WTC11 (cell line): ENCODE data around the gene CAPN15. TPM values are rescaled to one million over a fixed set of nuclear protein-coding genes. Genes with fewer than 3 reads are reported as not detected.

Experiments
- ATAC-seq: fragments of 200-7000 bp; cut with Tn5 transposase; 2 replicates; pipeline ENCODE4 v1.10.0; 2021; ENCODE audit warnings: mild to moderate bottlenecking, moderate library complexity
- CTCF ChIA-PET: fragments of 300-600 bp; sonication (Branson Sonifier 250); formaldehyde crosslinking; loops from one replicate; lab custom pipeline; 2021; ENCODE audit warnings: antibody characterized with exemption; lab: Charles Lee
- POLR2A ChIA-PET: fragments of 350-600 bp; sonication (Branson Sonifier 250); formaldehyde crosslinking; loops from one replicate; lab custom pipeline; 2021; ENCODE audit warnings: antibody characterized with exemption; lab: Charles Lee
- DNase-seq: peaks from one replicate; pipeline ENCODE4 v3.0.0; 2021; ENCODE audit warnings: low spot score
- H3K27ac Mint-ChIP-seq: 2 replicates; pipeline ENCODE4 v1.8.0; 2021; ENCODE audit warnings: mixed read lengths
- H3K27me3 Mint-ChIP-seq: 2 replicates; pipeline ENCODE4 v1.8.0; 2021; ENCODE audit warnings: low read depth, mild to moderate bottlenecking, moderate library complexity, mixed read lengths
- H3K36me3 Mint-ChIP-seq: 2 replicates; pipeline ENCODE4 v1.8.0; 2021; ENCODE audit warnings: mixed read lengths
- H3K4me1 Mint-ChIP-seq: 2 replicates; pipeline ENCODE4 v1.8.0; 2022; ENCODE audit warnings: mixed read lengths
- H3K4me3 Mint-ChIP-seq: 2 replicates; pipeline ENCODE4 v1.8.0; 2021; ENCODE audit warnings: mild to moderate bottlenecking, moderate library complexity, mixed read lengths
- H3K9me3 Mint-ChIP-seq: 2 replicates; pipeline ENCODE4 v1.8.0; 2021; ENCODE audit warnings: mixed read lengths
- ATF2 ChIP-seq: sonication (generic); formaldehyde crosslinking; IDR thresholded peaks from 2 replicates; pipeline ENCODE4 v1.8.1; 2022; ENCODE audit warnings: low read depth, missing genetic modification reagents, borderline replicate concordance
- FOXP4 ChIP-seq: sonication (generic); formaldehyde crosslinking; IDR thresholded peaks from 2 replicates; pipeline ENCODE4 v1.8.0; 2022; ENCODE audit warnings: mild to moderate bottlenecking, missing genetic modification reagents
- IRF2 ChIP-seq: sonication (generic); formaldehyde crosslinking; IDR thresholded peaks from 2 replicates; pipeline ENCODE4 v1.8.0; 2022; ENCODE audit warnings: low read depth, missing genetic modification reagents, borderline replicate concordance
- MXD4 ChIP-seq: fragments of 250-450 bp; sonication (Bioruptor Pico); IDR thresholded peaks from 2 replicates; pipeline ENCODE4 v1.8.0; 2021; ENCODE audit warnings: mild to moderate bottlenecking, moderate library complexity, borderline replicate concordance
- NFATC4 ChIP-seq: fragments of 250-450 bp; sonication (Bioruptor Pico); IDR thresholded peaks from 2 replicates; pipeline ENCODE4 v1.9.0; 2021; ENCODE audit warnings: mild to moderate bottlenecking
- OVOL2 ChIP-seq: fragments of 250-450 bp; sonication (Bioruptor Pico); IDR thresholded peaks from 2 replicates; pipeline ENCODE4 v1.9.0; 2021; ENCODE audit warnings: mild to moderate bottlenecking, borderline replicate concordance
- SP1 ChIP-seq: sonication (generic); formaldehyde crosslinking; conservative IDR thresholded peaks from 2 replicates; pipeline ENCODE4 v1.8.1; 2022; ENCODE audit warnings: missing genetic modification reagents
- STAT6 ChIP-seq: sonication (generic); formaldehyde crosslinking; conservative IDR thresholded peaks from 2 replicates; pipeline ENCODE4 v1.8.1; 2023; ENCODE audit warnings: mild to moderate bottlenecking, low read depth, missing genetic modification reagents, moderate library complexity
- TEAD1 ChIP-seq: sonication (generic); formaldehyde crosslinking; IDR thresholded peaks from 2 replicates; pipeline ENCODE4 v1.8.0; 2022; ENCODE audit warnings: mild to moderate bottlenecking, missing genetic modification reagents
- TP53 ChIP-seq: sonication (generic); formaldehyde crosslinking; IDR thresholded peaks from 2 replicates; pipeline ENCODE4 v1.8.1; 2023; ENCODE audit warnings: mild to moderate bottlenecking, missing genetic modification reagents
- USF1 ChIP-seq: sonication (generic); formaldehyde crosslinking; IDR thresholded peaks from 2 replicates; pipeline ENCODE4 v1.8.0; 2022; ENCODE audit warnings: mild to moderate bottlenecking, missing genetic modification reagents
- ZBTB21 ChIP-seq: sonication (generic); formaldehyde crosslinking; IDR thresholded peaks from 2 replicates; pipeline ENCODE4 v1.8.1; 2023; ENCODE audit warnings: mild to moderate bottlenecking, missing genetic modification reagents, borderline replicate concordance
- ZNF416 ChIP-seq: fragments of 250-450 bp; sonication (Bioruptor Pico); IDR thresholded peaks from 2 replicates; pipeline ENCODE4 v1.9.0; 2021; ENCODE audit warnings: mild to moderate bottlenecking, inconsistent platforms
- ZNF512 ChIP-seq: sonication (generic); formaldehyde crosslinking; IDR thresholded peaks from 2 replicates; pipeline ENCODE4 v1.8.1; 2022; ENCODE audit warnings: missing genetic modification reagents, borderline replicate concordance
- ZSCAN18 ChIP-seq: fragments of 250-450 bp; sonication (Bioruptor Pico); IDR thresholded peaks from 2 replicates; pipeline ENCODE4 v2.1.2; 2022; ENCODE audit warnings: mild to moderate bottlenecking, moderate library complexity
- total RNA-seq: library from RNA; stranded (reverse); gene quantifications from 3 replicates; pipeline ENCODE4 v1.2.3, GENCODE V29; 2021
- TF ChIP-seq, protein P1 (sequence below): sonication (generic); formaldehyde crosslinking; IDR thresholded peaks from 2 replicates; pipeline ENCODE4 v1.8.0; 2023; ENCODE audit warnings: missing genetic modification reagents, mild to moderate bottlenecking, borderline replicate concordance
- TF ChIP-seq, protein P2 (sequence below): fragments of 250-450 bp; sonication (Bioruptor Pico); IDR thresholded peaks from 2 replicates; pipeline ENCODE4 v1.9.0; 2021; ENCODE audit warnings: mild to moderate bottlenecking

CAPN15 gene
- total RNA-seq, 1 experiment from 2014 or later, result 110 TPM

DNA sequence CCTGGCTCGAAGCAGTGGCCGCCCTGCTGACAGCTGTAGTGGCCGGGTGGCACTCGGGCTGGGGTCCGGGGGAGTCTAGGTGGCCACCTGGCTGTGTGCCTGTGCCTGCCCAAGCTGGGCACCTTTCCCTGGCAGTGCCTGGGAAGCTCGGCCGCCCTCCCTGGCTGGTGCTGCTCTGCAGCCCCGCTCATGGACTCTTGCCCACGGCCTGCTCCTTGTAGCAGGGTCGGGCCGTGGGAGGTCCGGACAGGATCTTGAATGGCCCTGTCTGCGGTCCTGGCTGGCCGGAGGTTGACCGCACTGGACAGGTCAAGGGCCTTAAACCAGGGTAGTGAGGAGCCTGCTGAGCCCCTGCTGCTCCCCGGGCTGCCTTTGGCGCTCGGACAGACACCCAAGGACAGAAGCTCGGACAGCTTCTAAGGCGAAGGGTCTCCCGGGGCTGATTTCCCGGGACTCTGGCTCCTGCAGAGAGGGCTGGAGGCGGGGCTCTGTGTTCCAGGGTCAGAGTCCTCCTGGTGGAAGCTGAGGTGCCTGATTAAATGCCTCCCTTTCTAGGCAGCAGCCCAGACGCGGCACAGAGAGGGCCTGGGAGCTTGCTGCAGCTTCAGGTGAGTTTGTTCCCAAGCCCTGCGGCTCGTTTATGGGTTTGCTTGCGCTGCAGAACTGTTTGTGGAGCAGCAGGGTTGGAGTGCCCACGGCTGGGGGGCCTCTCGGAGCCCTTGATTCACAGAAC, 6.0 kb downstream of the CAPN15 start:
- H3K4me3 Mint-ChIP-seq, result no peak overlapping the region
- no peaks in the 10 kb centered on the region for H3K9me3 Mint-ChIP-seq
- no peak overlapping the region for H3K27ac Mint-ChIP-seq
- H3K4me1 Mint-ChIP-seq, result peaks cover 10% of the 10 kb centered on the region
- TF ChIP-seq USF1 (no peak), SP1 (no peak), TP53 (no peak), ZSCAN18 (CRISPR knock-in tag) (no peak), NFATC4 (CRISPR knock-in tag) (no peak), ZNF512 (CRISPR knock-in tag) (no peak), TEAD1 (no peak), STAT6 (CRISPR knock-in tag) (no peak), ZBTB21 (CRISPR knock-in tag) (no peak), OVOL2 (CRISPR knock-in tag) (no peak), ZNF416 (no peak)
- no peaks in the 10 kb centered on the region for H3K27me3 Mint-ChIP-seq
- ATAC-seq (peak; percentile 53), DNase-seq (peak; percentile 52)
- ChIA-PET CTCF (interaction anchor here (0.6 to 1.9 kb wide), 6 partner anchors 10 to 127 kb away, joined by 3 to 11 read pairs (median 4); no protein-coding TSS in a partner anchor), POLR2A (interaction anchor here (0.6 to 1.0 kb wide), 2 partner anchors 181 to 481 kb away, joined by 3 to 4 read pairs; partner anchors contain the start of gene AXIN1)
- H3K36me3 Mint-ChIP-seq, result peaks cover 3% of the 10 kb centered on the region; the same call in 1 of the 2 replicates

- ATAC-seq (no peak), DNase-seq (no peak)
- Mint-ChIP-seq H3K9me3 (no peaks in the 10 kb centered on the region), H3K27me3 (no peaks in the 10 kb centered on the region), H3K4me1 (peaks cover 4% of the 10 kb centered on the region; the same call in 1 of the 2 replicates), H3K36me3 (peaks cover 3% of the 10 kb centered on the region; the same call in 1 of the 2 replicates), H3K27ac (no peak overlapping the region), H3K4me3 (no peak overlapping the region)
- ChIA-PET CTCF (interaction anchor here (0.6 to 1.9 kb wide), 6 partner anchors 11 to 127 kb away, joined by 3 to 11 read pairs (median 4); no protein-coding TSS in a partner anchor), POLR2A (interaction anchor here (1.0 kb wide), 1 partner anchor 181 kb away, joined by 3 read pairs; the partner anchor contains the start of gene AXIN1)
- TF ChIP-seq ATF2, result no peak
- TF ChIP-seq MXD4 (CRISPR knock-in tag), result no peak
- TF ChIP-seq FOXP4 (CRISPR knock-in tag), result no peak
- TF ChIP-seq, protein P1, sequence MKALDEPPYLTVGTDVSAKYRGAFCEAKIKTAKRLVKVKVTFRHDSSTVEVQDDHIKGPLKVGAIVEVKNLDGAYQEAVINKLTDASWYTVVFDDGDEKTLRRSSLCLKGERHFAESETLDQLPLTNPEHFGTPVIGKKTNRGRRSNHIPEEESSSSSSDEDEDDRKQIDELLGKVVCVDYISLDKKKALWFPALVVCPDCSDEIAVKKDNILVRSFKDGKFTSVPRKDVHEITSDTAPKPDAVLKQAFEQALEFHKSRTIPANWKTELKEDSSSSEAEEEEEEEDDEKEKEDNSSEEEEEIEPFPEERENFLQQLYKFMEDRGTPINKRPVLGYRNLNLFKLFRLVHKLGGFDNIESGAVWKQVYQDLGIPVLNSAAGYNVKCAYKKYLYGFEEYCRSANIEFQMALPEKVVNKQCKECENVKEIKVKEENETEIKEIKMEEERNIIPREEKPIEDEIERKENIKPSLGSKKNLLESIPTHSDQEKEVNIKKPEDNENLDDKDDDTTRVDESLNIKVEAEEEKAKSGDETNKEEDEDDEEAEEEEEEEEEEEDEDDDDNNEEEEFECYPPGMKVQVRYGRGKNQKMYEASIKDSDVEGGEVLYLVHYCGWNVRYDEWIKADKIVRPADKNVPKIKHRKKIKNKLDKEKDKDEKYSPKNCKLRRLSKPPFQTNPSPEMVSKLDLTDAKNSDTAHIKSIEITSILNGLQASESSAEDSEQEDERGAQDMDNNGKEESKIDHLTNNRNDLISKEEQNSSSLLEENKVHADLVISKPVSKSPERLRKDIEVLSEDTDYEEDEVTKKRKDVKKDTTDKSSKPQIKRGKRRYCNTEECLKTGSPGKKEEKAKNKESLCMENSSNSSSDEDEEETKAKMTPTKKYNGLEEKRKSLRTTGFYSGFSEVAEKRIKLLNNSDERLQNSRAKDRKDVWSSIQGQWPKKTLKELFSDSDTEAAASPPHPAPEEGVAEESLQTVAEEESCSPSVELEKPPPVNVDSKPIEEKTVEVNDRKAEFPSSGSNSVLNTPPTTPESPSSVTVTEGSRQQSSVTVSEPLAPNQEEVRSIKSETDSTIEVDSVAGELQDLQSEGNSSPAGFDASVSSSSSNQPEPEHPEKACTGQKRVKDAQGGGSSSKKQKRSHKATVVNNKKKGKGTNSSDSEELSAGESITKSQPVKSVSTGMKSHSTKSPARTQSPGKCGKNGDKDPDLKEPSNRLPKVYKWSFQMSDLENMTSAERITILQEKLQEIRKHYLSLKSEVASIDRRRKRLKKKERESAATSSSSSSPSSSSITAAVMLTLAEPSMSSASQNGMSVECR, result no peak
- no peak for TF ChIP-seq IRF2 (CRISPR knock-in tag)
- TF ChIP-seq, protein P2, sequence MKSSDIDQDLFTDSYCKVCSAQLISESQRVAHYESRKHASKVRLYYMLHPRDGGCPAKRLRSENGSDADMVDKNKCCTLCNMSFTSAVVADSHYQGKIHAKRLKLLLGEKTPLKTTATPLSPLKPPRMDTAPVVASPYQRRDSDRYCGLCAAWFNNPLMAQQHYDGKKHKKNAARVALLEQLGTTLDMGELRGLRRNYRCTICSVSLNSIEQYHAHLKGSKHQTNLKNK (CRISPR knock-in tag), result no peak
These were observed 6.6 kb downstream of the CAPN15 start for GRCh38 chr16:534135-534534.
